Natural killer cell (primary cell): ENCODE measurements around the gene MYO3A. TPM values are rescaled to one million over a fixed set of nuclear protein-coding genes. Genes with fewer than 3 reads are reported as not detected.

Source experiments
- ATAC-seq, 3 donors: fragments of 150-1000 bp in 2 of 3; fragments of 200-7000 bp in 1 of 3; cut with Tn5 transposase; 1 replicate in 1 of 3; 2 replicates in 2 of 3; pipeline ENCODE4 v1.10.0; 2021; ENCODE audit warnings: mild to moderate bottlenecking in 2 of 3, moderate library complexity in 2 of 3
- DNase-seq, 2 donors: peaks; one replicate each; pipeline versions ENCODE4 v3.0.0 to v3.0.0-alpha.2; 2013 to 2021; ENCODE audit warnings: mixed read lengths in 1 of 2
- H3K27ac ChIP-seq: one replicate; pipeline ENCODE4 v1.5.1; 2013; ENCODE audit warnings: mild to moderate bottlenecking, low read length
- H3K27me3 ChIP-seq: one replicate; pipeline ENCODE4 v1.6.1; 2013; ENCODE audit warnings: low read length; ENCODE audit not compliant: control insufficient read depth, insufficient read depth
- H3K36me3 ChIP-seq: one replicate; pipeline ENCODE4 v1.6.1; 2013; ENCODE audit warnings: low read length; ENCODE audit not compliant: control insufficient read depth, insufficient read depth
- H3K4me1 ChIP-seq: one replicate; pipeline ENCODE4 v1.6.1; 2013; ENCODE audit warnings: low read length; ENCODE audit not compliant: control insufficient read depth, insufficient read depth
- H3K4me3 ChIP-seq: one replicate; pipeline ENCODE4 v1.5.1; 2013; ENCODE audit warnings: low read length
- H3K9me3 ChIP-seq: one replicate; pipeline ENCODE4 v1.6.1; 2013; ENCODE audit warnings: low read length; ENCODE audit not compliant: control insufficient read depth, insufficient read depth
- H3K27ac Mint-ChIP-seq, 2 donors: one replicate each; pipeline ENCODE4 v1.8.0; 2022; ENCODE audit warnings: mild to moderate bottlenecking in 2 of 2, mixed read lengths in 2 of 2, moderate library complexity in 1 of 2
- H3K27me3 Mint-ChIP-seq, 2 donors: one replicate each; pipeline ENCODE4 v1.8.0; 2022; ENCODE audit warnings: low read depth in 2 of 2, mixed read lengths in 2 of 2
- H3K36me3 Mint-ChIP-seq: one replicate; pipeline ENCODE4 v1.8.0; 2022; ENCODE audit warnings: mixed read lengths
- H3K4me1 Mint-ChIP-seq, 2 donors: one replicate each; pipeline ENCODE4 v1.8.0; 2022; ENCODE audit warnings: mixed read lengths in 2 of 2
- H3K4me3 Mint-ChIP-seq: one replicate; pipeline ENCODE4 v1.8.0; 2022; ENCODE audit warnings: mild to moderate bottlenecking, moderate library complexity, mixed read lengths
- H3K9me3 Mint-ChIP-seq, 2 donors: one replicate each; pipeline ENCODE4 v1.8.0; 2022; ENCODE audit warnings: mixed read lengths in 2 of 2
- WGBS: methylation state at CpG from one replicate; pipeline ENCODE4 v1.1.7; 2013; ENCODE audit warnings: missing lambda C conversion rate; ENCODE audit not compliant: insufficient coverage; 5-methylcytosine and 5-hydroxymethylcytosine counted together
- intact Hi-C: fragments of 100-400 bp; cut with micrococcal nuclease; formaldehyde crosslinking; loops from one replicate; pipeline ENCODE4 v1.14.2; 2022
- total RNA-seq, 4 donors: library from RNA; stranded (reverse); fragments of 120-200 nt in 1 of 4; gene quantifications; one replicate each; pipeline versions ENCODE4 v1.2.3 to v1.2.4, GENCODE V29; 2013 to 2022
- TF ChIP-seq, protein P1 (sequence below): fragments of 200-600 bp; IDR thresholded peaks from one replicate; pipeline ENCODE4 v1.8.0; 2022; ENCODE audit warnings: antibody characterized with exemption

The MYO3A gene
- total RNA-seq, 3 donors from 2014 or later (not counting 1 experiment from before 2014, with no cell fraction given) = not detected

DNA sequence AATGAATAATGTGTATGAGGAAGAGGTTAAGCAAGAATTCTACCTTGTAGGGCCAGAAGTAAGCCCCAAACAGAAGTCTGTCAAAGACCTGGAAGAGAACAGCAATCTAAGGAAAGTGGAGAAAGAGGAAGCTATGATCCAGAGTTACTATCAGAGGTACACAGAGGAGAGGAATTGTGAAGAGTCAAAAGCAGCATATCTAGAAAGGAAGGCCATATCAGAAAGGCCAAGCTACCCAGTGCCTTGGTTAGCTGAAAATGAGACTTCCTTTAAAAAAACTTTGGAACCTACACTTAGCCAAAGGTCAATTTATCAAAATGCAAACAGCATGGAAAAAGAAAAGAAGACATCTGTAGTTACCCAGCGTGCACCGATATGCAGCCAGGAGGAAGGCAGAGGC is 239.8 kb downstream of the MYO3A start:
- peaks cover 22 to 40% of the 10 kb centered on the region in 2 donors for H3K27me3 Mint-ChIP-seq
- H3K27ac ChIP-seq = no peak overlapping the region
- no peak overlapping the region for H3K4me3 Mint-ChIP-seq
- no peaks in the 10 kb centered on the region for H3K4me1 Mint-ChIP-seq
- ATAC-seq = no peak
- H3K4me3 ChIP-seq = no peak overlapping the region
- intact Hi-C loops = no loop called here
- no peaks in the 10 kb centered on the region for H3K9me3 ChIP-seq
- TF ChIP-seq, protein P1, sequence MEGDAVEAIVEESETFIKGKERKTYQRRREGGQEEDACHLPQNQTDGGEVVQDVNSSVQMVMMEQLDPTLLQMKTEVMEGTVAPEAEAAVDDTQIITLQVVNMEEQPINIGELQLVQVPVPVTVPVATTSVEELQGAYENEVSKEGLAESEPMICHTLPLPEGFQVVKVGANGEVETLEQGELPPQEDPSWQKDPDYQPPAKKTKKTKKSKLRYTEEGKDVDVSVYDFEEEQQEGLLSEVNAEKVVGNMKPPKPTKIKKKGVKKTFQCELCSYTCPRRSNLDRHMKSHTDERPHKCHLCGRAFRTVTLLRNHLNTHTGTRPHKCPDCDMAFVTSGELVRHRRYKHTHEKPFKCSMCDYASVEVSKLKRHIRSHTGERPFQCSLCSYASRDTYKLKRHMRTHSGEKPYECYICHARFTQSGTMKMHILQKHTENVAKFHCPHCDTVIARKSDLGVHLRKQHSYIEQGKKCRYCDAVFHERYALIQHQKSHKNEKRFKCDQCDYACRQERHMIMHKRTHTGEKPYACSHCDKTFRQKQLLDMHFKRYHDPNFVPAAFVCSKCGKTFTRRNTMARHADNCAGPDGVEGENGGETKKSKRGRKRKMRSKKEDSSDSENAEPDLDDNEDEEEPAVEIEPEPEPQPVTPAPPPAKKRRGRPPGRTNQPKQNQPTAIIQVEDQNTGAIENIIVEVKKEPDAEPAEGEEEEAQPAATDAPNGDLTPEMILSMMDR = no peak
- H3K4me1 ChIP-seq = no peaks in the 10 kb centered on the region
- DNase-seq = no peak
- no peaks in the 10 kb centered on the region for H3K27me3 ChIP-seq
- no peaks in the 10 kb centered on the region for H3K36me3 Mint-ChIP-seq
- no peaks in the 10 kb centered on the region for H3K9me3 Mint-ChIP-seq
- WGBS = 86% methylated on average over 2 of the region's 2 CpGs
- H3K27ac Mint-ChIP-seq = no peak overlapping the region
- no peaks in the 10 kb centered on the region for H3K36me3 ChIP-seq

DNA sequence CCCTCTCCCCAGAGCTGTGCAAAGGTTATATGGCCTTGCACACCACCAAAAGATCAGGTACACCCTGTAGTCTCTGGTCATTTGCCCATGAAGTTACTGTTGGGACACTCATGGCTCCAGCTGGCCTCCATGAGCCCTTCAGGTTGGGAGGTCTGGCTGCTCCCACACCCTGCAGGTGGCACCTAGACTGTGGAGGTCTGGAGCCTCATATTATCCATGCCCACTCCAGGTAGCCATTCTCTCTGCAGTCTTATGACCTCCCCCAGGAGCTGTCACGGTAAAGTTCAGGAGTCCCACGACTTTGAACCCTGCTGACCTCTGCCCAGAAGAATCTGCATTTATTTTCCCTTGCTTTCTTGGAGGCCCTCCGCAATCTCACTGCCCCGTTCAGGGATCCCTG is 243.3 kb downstream of the MYO3A start:
- H3K4me1 ChIP-seq = no peaks in the 10 kb centered on the region
- H3K9me3 Mint-ChIP-seq = no peaks in the 10 kb centered on the region
- TF ChIP-seq, protein P1 = no peak
- peaks cover 11 to 21% of the 10 kb centered on the region in 2 donors for H3K27me3 Mint-ChIP-seq
- 83% methylated on average over 4 of the region's 4 CpGs for WGBS
- no peak overlapping the region for H3K27ac ChIP-seq
- no peaks in the 10 kb centered on the region for H3K9me3 ChIP-seq
- DNase-seq (no peak), ATAC-seq (no peak)
- no peaks in the 10 kb centered on the region for H3K27me3 ChIP-seq
- no peaks in the 10 kb centered on the region for H3K36me3 ChIP-seq
- H3K4me3 Mint-ChIP-seq = no peak overlapping the region
- no peaks in the 10 kb centered on the region for H3K36me3 Mint-ChIP-seq
- H3K4me1 Mint-ChIP-seq = no peaks in the 10 kb centered on the region
- intact Hi-C loops = no loop called here
- H3K4me3 ChIP-seq = no peak overlapping the region
- H3K27ac Mint-ChIP-seq = no peak overlapping the region

DNA sequence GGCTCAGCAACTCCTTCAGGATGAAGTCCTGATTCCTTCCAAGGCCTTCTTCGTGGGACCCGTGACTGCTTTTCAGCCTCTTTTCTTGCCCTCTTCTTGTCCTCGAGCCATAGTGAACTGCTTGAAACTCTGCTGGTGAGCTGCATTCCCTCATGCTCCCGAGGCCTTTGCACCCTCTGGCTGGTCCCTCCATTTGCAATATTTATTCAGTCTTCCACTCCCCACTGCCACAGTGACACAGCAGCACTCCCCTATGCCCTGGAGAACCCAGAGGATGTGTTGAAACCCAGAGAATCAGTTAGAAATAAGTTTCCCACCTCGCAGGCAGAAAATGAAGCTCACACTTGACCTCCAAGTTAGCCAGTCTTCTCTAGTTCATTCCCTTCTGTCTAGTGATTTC is 260.2 kb downstream of the MYO3A start:
- H3K4me3 ChIP-seq = no peak overlapping the region
- H3K4me1 Mint-ChIP-seq = no peaks in the 10 kb centered on the region
- no peak overlapping the region for H3K27ac Mint-ChIP-seq
- DNase-seq (no peak), ATAC-seq (no peak)
- WGBS = 87% methylated on average over 5 of the region's 5 CpGs
- H3K27me3 Mint-ChIP-seq = peaks cover 3 to 16% of the 10 kb centered on the region in 2 donors
- no peaks in the 10 kb centered on the region for H3K36me3 Mint-ChIP-seq
- no peaks in the 10 kb centered on the region for H3K27me3 ChIP-seq
- no peaks in the 10 kb centered on the region for H3K4me1 ChIP-seq
- no peaks in the 10 kb centered on the region for H3K36me3 ChIP-seq
- TF ChIP-seq, protein P1 = no peak
- no peak overlapping the region for H3K4me3 Mint-ChIP-seq
- H3K27ac ChIP-seq = no peak overlapping the region
- H3K9me3 Mint-ChIP-seq = no peaks in the 10 kb centered on the region
- no peaks in the 10 kb centered on the region for H3K9me3 ChIP-seq
- intact Hi-C loops = no loop called here

DNA sequence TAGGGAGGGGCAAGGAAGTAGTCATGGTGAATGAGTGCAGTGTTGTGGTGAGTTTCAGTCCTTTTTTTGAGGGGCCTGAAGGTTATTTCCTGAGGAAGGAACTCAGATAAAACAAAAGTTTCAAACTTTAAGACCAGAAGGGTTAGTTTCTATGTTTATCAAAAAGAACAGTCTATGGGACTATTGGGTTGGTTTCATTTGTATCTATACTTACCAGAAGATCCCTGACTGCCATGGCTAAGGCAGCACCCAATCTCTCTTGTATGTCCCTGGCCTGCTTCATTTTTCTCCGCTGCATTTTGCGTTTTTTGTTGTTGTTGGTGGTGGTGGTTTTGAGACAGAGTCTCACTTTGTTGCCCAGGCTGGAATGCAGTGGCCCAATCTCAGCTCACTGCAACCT is 263.2 kb downstream of the MYO3A start:
- TF ChIP-seq, protein P1 = no peak
- H3K4me3 Mint-ChIP-seq = no peak overlapping the region
- H3K27me3 Mint-ChIP-seq = peaks cover 6 to 9% of the 10 kb centered on the region in 2 donors
- no peaks in the 10 kb centered on the region for H3K36me3 ChIP-seq
- H3K9me3 Mint-ChIP-seq = no peaks in the 10 kb centered on the region
- no peak for ATAC-seq
- no peaks in the 10 kb centered on the region for H3K36me3 Mint-ChIP-seq
- H3K27ac Mint-ChIP-seq = no peak overlapping the region
- H3K27ac ChIP-seq = no peak overlapping the region
- no peaks in the 10 kb centered on the region for H3K4me1 ChIP-seq
- intact Hi-C loops = no loop called here
- H3K27me3 ChIP-seq = no peaks in the 10 kb centered on the region
- no peaks in the 10 kb centered on the region for H3K4me1 Mint-ChIP-seq
- 92% methylated on average over 2 of the region's 2 CpGs for WGBS
- no peak overlapping the region for H3K4me3 ChIP-seq
- no peaks in the 10 kb centered on the region for H3K9me3 ChIP-seq
- no peak for DNase-seq
